Fibroblast of lung (primary cell): ENCODE data around the gene PFKFB4. TPM values are rescaled to one million over a fixed set of nuclear protein-coding genes. Genes with fewer than 3 reads are reported as not detected.
A peak's percentile ranks its signal among the peaks of the same experiment; 100 is the strongest.

ENCODE experiments used
- DNase-seq, 2 donors: peaks; one replicate each; pipeline versions ENCODE4 v3.0.0 to v3.0.0-alpha.2; 2010; ENCODE audit warnings: low read depth in 2 of 2
- H2AFZ ChIP-seq: 2 replicates; pipeline ENCODE4 v1.5.1; 2012; ENCODE audit warnings: low read length, control low read depth, inconsistent platforms
- H3K27ac ChIP-seq: 2 replicates; pipeline ENCODE4 v1.5.1; 2011; ENCODE audit warnings: low read length, control low read depth; ENCODE audit not compliant: insufficient read depth
- H3K27me3 ChIP-seq: 2 replicates; pipeline ENCODE4 v1.5.1; 2011; ENCODE audit warnings: mild to moderate bottlenecking, low read length; ENCODE audit not compliant: control insufficient read depth, insufficient read depth
- H3K36me3 ChIP-seq: 2 replicates; pipeline ENCODE4 v1.5.1; 2011; ENCODE audit warnings: low read length; ENCODE audit not compliant: control insufficient read depth, insufficient read depth
- H3K4me1 ChIP-seq: 2 replicates; pipeline ENCODE4 v1.5.1; 2011; ENCODE audit warnings: low read length; ENCODE audit not compliant: control insufficient read depth, insufficient read depth; ENCODE audit errors: extremely low read depth
- H3K4me2 ChIP-seq: 2 replicates; pipeline ENCODE4 v1.5.1; 2011; ENCODE audit warnings: low read length, control low read depth; ENCODE audit not compliant: insufficient read depth; ENCODE audit errors: extremely low read depth
- H3K4me3 ChIP-seq, 4 experiments: fragments of 200-600 bp in 1 of 4; sonication (generic) in 1 of 4; replicated peaks in 1 of 4; 2 replicates each; pipeline ENCODE4 v1.5.1; 2011 to 2016; ENCODE audit warnings: low read length in 4 of 4, low read depth in 3 of 4, mild to moderate bottlenecking in 3 of 4, control low read depth in 2 of 4, inconsistent platforms in 1 of 4, mixed read lengths in 1 of 4; ENCODE audit not compliant: insufficient read depth in 1 of 4; ENCODE audit errors: control extremely low read depth in 1 of 4
- H3K79me2 ChIP-seq: 2 replicates; pipeline ENCODE4 v1.5.1; 2012; ENCODE audit warnings: mild to moderate bottlenecking, low read length, inconsistent platforms; ENCODE audit not compliant: control insufficient read depth, insufficient read depth
- H3K9ac ChIP-seq: 2 replicates; pipeline ENCODE4 v1.5.1; 2011; ENCODE audit warnings: mild to moderate bottlenecking, low read length, control low read depth; ENCODE audit not compliant: insufficient read depth
- H3K9me3 ChIP-seq: 2 replicates; pipeline ENCODE4 v1.5.1; 2012; ENCODE audit warnings: low read depth, low read length; ENCODE audit not compliant: control insufficient read depth, insufficient read depth
- H4K20me1 ChIP-seq: 2 replicates; pipeline ENCODE4 v1.5.1; 2011; ENCODE audit warnings: low read length; ENCODE audit not compliant: control insufficient read depth, insufficient read depth; ENCODE audit errors: extremely low read depth
- CTCF ChIP-seq, 2 donors: IDR thresholded peaks in 1 of 2; conservative IDR thresholded peaks in 1 of 2; 1 replicate in 1 of 2; 2 replicates in 1 of 2; pipeline ENCODE4 v1.5.1; 2011 to 2012; ENCODE audit warnings: low read length in 2 of 2, control low read depth in 1 of 2, inconsistent platforms in 1 of 2, low read depth in 1 of 2, mild to moderate bottlenecking in 1 of 2
- EZH2 ChIP-seq: IDR thresholded peaks from 2 replicates; pipeline ENCODE4 v1.5.1; 2012; ENCODE audit warnings: low read length, control low read depth, mild to moderate bottlenecking; ENCODE audit errors: missing control alignments
- polyA plus RNA-seq, 2 donors: library from polyadenylated mRNA; depleted of rRNA in 1 of 2; stranded (reverse) in 1 of 2; unstranded in 1 of 2; fragments of >200 nt; gene quantifications; 2 replicates each; pipeline ENCODE4 v1.2.1, GENCODE V29; 2011 to 2012; ENCODE audit warnings: missing spikeins in 1 of 2
- total RNA-seq: library from RNA; depleted of rRNA; stranded (reverse); fragments of >200 nt; gene quantifications from 2 replicates; pipeline ENCODE4 v1.2.1, GENCODE V29; 2014

Gene PFKFB4
- total and polyA plus RNA-seq, 2 donors (not counting 1 experiment from before 2014, with no cell fraction given) = 9.3 to 12.2 TPM

- Histone ChIP-seq H3K4me1 (peaks cover 44% of the 10 kb centered on the region), H3K36me3 (peaks cover 9% of the 10 kb centered on the region), H3K27ac (peak overlapping the region; percentile 70), H2AFZ (peak overlapping the region; percentile 34), H4K20me1 (no peaks in the 10 kb centered on the region), H3K27me3 (no peaks in the 10 kb centered on the region), H3K79me2 (no peaks in the 10 kb centered on the region), H3K4me2 (peak overlapping the region; percentile 92), H3K9me3 (no peaks in the 10 kb centered on the region), H3K9ac (peak overlapping the region; percentile 68), H3K4me3 (peak overlapping the region; percentile 48 to 62 (median 49))
- peak; percentile 14 to 43 for DNase-seq
- TF ChIP-seq CTCF (conservative IDR thresholded peaks at IDR 0.05 in 1 of 2, IDR thresholded peaks at IDR 0.05 in 1 of 2; ENCODE audit: low read depth in 1 of 2, low read length in 2 of 2) (no peak), EZH2 (no peak)
Observed at GRCh38 chr3:48594417-48595049, 37.9 kb upstream of the PFKFB4 start.

DNA sequence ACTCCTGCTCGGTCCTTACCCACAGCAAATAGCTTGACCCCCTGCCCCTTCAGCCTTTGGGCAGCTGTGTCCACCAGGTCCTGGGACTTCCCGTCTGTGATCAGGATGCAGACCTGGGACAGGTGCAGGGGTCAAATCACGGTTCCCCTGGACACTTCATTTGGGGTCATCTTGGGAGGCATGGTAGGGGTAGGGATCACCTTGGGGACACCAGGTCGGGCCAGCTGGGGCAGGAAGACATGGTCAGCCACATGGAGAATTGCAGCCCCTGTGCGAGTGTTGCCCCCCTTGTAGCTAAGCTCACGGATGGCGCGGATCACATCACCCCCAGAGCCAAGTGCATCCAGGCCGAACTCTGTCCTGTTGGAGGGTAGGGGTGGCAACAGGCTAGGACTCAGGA is 36.7 kb upstream of the PFKFB4 start:
- H3K4me1 ChIP-seq = peaks cover 32% of the 10 kb centered on the region
- H2AFZ ChIP-seq = no peak overlapping the region
- peaks cover 11% of the 10 kb centered on the region for H3K36me3 ChIP-seq
- no peaks in the 10 kb centered on the region for H3K9me3 ChIP-seq
- H3K4me2 ChIP-seq = no peak overlapping the region
- no peaks in the 10 kb centered on the region for H3K79me2 ChIP-seq
- TF ChIP-seq EZH2 (no peak), CTCF (conservative IDR thresholded peaks at IDR 0.05 in 1 of 2, IDR thresholded peaks at IDR 0.05 in 1 of 2; ENCODE audit: low read depth in 1 of 2, low read length in 2 of 2) (no peak)
- no peak overlapping the region for H3K27ac ChIP-seq
- H3K4me3 ChIP-seq = peak overlapping the region in 1 of 4 experiments; percentile 49
- no peaks in the 10 kb centered on the region for H4K20me1 ChIP-seq
- no peaks in the 10 kb centered on the region for H3K27me3 ChIP-seq
- no peak for DNase-seq
- H3K9ac ChIP-seq = no peak overlapping the region

DNA sequence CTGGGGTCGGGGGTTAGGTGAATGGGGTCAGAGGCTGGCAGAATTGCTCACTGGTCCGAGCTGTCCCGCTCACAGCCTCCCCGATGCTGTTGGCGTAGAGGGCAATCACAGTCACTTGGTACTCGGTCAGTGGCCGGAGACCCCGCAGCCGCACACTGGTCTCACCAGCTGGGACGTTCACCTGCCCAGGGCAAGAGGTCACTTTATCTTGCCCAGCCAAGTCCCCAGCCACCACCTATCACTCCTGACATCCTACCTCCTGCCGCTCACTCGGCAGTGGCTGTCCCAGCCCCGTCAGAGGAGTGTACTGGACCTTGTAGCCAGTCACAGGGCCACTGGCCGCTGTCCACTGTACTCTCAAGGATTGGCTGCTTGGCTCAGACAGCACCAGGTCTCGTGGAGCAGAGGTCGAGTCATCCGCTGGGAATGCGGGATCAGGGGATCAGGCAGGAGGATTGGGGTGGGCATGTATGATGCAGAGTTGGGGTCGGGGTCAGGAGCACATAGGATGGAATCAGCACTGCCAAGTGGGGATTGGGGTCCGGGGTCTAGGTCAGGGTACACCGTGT is 36.0 kb upstream of the PFKFB4 start:
- no peak for TF ChIP-seq EZH2
- no peak for TF ChIP-seq CTCF (conservative IDR thresholded peaks at IDR 0.05 in 1 of 2, IDR thresholded peaks at IDR 0.05 in 1 of 2; ENCODE audit: low read depth in 1 of 2, low read length in 2 of 2)
- Histone ChIP-seq H2AFZ (no peak overlapping the region), H3K9me3 (no peaks in the 10 kb centered on the region), H3K4me3 (no peak overlapping the region), H3K4me1 (peaks cover 25% of the 10 kb centered on the region), H3K4me2 (no peak overlapping the region), H3K79me2 (no peaks in the 10 kb centered on the region), H3K36me3 (peaks cover 8% of the 10 kb centered on the region), H3K9ac (no peak overlapping the region), H3K27me3 (no peaks in the 10 kb centered on the region), H4K20me1 (no peaks in the 10 kb centered on the region), H3K27ac (no peak overlapping the region)
- DNase-seq = no peak
